HG03060 (cell line): ENCODE data around the gene ZFY.
"Not testable (repeated sequence)": the region's sequence is repeated elsewhere in the genome, so short reads cannot be mapped to it uniquely, and the experiment has no call there.

ENCODE experiments used
- ATAC-seq: cut with Tn5 transposase; IDR thresholded peaks from one replicate; pipeline ENCODE4 v1.9.1; 2021; ENCODE audit warnings: low read depth, moderate number of reproducible peaks; ENCODE audit not compliant: unreplicated experiment

The ZFY gene

GRCh38 chrY:2972708-2973107 is 37.5 kb downstream of the ZFY start:
- no peak for ATAC-seq

- no peak for ATAC-seq
Observed at GRCh38 chrY:2973110-2973751, 38.0 kb downstream of the ZFY start.

- ATAC-seq: no peak
Observed at GRCh38 chrY:2979283-2979682, 44.1 kb downstream of the ZFY start.

GRCh38 chrY:2984491-2984890 is 49.3 kb downstream of the ZFY start:
- no peak for ATAC-seq

DNA sequence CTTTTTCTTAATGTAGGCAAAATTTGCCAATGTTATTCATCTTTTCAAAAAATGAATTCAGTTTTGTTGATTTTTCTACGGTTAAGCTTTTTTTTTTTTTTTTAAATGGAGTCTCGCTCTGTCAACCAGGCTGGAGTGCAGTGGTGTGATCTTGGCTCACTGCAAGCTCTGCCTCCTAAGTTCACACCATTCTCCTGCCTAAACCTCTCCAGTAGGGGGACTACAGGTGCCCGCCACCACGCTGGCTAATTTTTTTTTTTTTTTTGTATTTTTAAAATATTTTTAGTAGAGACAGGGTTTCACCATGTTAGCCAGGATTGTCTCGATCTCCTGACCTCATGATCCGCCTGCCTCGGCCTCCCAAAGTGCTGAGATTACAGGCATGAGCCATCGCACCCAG is 52.0 kb downstream of the ZFY start:
- not testable (repeated sequence) for ATAC-seq

DNA sequence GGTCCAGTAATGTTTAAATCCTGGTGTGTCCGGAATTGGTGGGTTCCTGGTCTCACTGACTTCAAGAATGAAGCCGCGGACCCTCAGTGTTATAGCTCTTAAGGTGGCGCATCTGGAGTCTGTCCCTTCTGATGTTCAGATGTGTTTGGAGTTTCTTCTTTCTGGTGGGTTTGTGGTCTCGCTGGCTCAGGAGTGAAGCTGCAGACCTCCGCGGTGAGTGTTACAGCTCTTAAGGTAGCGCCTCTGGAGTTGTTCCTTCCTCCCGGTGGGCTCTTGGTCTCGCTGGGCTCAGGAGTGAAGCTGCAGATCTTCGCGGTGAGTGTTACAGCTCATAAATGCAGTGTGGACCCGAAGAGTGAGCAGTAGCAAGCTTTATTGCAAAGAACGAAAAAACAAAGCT is 62.2 kb downstream of the ZFY start:
- not testable (repeated sequence) for ATAC-seq

- ATAC-seq: no peak
Observed at GRCh38 chrY:3002190-3002589, 67.0 kb downstream of the ZFY start.

DNA sequence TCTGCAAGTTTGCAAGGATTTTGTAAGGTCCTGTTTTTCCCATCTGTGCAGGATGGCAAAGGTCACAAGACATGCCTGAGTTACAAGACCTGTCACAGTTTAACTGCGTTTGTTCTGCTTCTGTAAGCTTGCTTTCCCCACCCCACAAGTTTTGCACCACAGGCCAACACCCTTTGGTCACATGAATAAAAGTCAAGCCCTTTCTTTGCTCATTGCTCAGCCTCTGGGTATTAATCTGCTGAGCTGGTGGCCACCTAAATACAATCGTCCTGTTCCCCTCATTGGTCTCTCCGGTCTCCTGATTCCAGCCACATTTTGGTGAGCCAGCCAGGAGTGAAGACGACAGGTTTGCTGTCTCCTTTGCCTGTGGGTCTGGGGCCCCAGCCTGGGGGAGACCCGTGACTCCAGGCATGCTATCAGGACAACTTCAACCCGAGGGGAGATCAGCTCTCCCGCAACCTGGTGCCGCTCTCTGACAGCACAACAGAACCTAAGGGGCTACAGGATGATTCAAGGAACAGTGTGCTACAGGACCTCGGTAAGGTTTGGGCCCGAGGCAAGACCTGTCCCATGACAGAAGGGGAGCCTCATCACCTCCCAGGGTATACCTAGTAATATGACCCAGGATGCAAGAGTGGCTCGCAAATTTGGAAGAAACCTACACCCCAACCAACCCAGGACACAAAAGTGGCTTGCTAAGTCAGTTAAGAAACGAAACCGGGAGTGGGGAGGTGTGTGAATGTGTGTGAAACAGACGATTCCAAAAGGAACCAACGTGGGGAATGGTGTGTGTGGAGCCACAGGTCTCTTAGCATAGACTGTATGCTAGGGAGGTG is 67.7 kb downstream of the ZFY start:
- ATAC-seq: no peak

GRCh38 chrY:3003516-3003830 is 68.3 kb downstream of the ZFY start:
- no peak for ATAC-seq

DNA sequence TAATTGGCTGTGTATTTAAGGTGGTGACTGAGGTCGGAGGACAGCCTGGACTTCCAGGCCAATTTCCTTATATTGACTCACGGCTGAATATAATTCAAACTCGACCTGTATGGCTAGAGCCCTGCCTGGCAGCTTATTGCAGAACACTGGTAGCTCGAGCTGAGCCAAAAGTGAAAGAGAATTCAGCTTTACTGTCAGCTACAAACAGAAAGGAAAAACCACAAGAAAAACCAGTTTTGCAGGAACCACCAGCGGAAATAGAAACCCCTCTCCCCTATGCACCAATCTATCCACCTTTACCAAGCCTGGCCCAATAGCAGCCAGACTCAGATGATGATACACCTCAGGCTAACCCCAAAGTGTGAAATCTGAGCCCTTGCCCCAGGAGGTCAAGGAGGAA is 68.7 kb downstream of the ZFY start:
- ATAC-seq: no peak

- not testable (repeated sequence) for ATAC-seq
Observed at GRCh38 chrY:3006031-3006430, 70.8 kb downstream of the ZFY start.

DNA sequence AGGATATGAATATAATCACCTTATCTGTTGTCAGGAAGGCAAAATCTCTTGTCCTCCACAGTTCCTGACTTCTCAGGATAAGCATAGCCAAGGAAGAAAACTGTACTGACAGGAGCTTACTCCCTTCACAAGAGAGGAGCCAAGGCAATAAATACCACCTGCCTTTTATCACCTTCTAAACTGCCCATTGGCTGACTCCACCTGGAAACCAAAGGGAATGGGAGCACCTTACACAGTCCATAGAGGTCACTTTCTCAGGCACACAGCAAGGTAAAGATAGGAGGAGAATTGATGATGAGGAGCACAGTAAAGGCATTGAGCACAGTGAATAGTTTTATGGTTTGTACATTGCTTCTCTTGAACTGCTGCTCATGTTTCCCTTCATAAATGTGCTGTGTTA is 72.8 kb downstream of the ZFY start:
- ATAC-seq: no peak

DNA sequence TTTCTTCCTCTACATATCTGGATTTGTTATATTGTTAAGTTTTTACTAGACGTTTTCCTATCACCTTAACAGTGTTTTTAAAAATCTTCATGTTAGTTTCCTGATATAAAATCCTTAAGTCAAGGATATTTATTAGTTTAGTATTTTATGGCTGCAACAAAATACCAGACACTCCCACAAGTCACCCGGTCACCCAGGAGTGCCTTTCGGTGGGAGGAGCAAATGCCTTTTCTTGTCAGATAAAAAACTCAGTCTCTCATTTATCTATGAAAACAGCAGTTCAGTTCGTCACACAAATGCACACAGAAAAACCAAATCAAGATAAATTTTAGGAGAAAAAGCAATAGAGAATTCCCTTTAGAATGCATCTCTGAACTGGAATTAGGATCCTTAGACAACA is 77.0 kb downstream of the ZFY start:
- ATAC-seq: no peak

- ATAC-seq: no peak
Observed at GRCh38 chrY:3016594-3016993, 81.4 kb downstream of the ZFY start.

DNA sequence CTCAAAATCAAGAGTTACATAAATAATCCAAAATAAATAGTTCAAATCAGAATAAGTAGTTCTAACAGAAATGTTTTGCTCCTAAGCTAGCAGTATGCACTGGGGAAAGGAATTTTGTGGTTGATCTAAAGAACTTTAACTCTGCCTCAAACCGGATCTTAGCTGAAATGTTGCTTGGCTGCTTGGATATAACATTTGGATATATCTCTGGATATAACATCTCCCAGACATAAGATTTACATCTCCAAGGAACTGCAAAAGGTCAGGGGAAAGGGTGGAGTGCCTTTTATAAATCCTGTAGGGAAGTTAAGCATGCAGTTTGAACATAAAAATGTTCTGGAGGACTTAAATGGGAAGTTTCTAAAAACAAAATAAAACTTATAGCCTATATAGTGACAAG is 83.4 kb downstream of the ZFY start:
- ATAC-seq: no peak

DNA sequence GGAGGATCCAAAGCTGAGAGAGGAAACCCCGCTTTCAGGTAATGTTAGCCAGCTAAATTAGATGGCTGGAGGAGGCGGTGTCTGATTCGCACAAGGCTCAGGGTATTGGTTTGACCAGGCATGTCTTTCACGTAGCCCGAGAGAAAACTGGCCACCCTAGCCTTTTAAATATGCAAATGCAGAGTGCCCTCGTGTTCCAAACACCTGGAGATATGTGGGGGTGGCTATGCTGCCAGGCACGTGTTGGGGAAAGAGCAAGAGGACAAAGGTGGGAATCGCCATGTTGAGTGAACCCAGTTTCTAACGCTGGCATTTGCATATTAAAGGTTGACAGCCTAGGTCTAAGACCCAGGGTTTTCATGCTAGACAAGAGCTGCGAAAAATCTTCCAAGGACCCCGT is 84.4 kb downstream of the ZFY start:
- ATAC-seq: no peak

- ATAC-seq: no peak
Observed at GRCh38 chrY:3021176-3021575, 86.0 kb downstream of the ZFY start.

DNA sequence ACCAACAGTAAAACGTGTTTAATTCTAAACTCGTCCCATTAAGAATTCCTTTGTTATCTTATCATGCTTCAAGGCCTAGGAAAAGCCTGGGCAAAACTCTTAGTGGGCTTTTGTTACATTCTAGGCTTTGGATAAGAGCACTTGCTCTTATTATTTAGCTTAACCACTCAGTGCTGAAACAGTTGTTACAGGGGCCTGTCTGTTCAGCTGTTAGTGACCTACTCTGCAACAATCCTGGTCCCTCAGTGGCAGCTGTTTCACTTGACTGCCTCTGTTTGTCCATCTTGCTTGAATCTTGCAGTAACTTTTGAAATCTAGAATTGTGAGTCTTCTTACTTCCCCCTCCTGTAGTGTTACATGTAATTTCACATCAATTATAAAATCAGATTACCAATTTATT is 88.4 kb downstream of the ZFY start:
- ATAC-seq: no peak

DNA sequence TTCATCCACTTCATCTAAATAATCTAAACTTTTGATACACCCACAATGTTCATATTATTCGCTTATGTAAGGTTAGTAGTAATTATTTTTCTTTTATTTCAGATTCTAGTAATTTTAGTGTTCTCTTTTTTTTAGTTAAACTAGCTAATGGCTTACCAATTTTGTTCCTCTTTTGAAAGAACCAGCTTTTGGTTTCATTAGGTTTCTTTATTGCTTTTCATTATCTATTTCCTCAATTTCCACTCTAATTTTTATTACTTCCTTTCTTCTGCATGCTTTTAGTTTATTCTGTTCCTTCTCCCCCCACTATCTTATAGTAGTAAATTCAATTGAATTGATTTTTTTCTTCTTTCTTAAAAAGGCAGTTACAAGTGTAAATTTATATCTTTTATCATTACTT is 90.2 kb downstream of the ZFY start:
- no peak for ATAC-seq
